GM19438 (cell line): ENCODE results near the gene NFKBIA.
A peak's percentile ranks its signal among the peaks of the same experiment; 100 is the strongest.
"Not testable (repeated sequence)": the region's sequence is repeated elsewhere in the genome, so short reads cannot be mapped to it uniquely, and the experiment has no call there.

ENCODE experiments used
- ATAC-seq: cut with Tn5 transposase; IDR thresholded peaks from one replicate; pipeline ENCODE4 v1.9.1; 2021; ENCODE audit warnings: low read depth; ENCODE audit not compliant: unreplicated experiment

NFKBIA gene

DNA sequence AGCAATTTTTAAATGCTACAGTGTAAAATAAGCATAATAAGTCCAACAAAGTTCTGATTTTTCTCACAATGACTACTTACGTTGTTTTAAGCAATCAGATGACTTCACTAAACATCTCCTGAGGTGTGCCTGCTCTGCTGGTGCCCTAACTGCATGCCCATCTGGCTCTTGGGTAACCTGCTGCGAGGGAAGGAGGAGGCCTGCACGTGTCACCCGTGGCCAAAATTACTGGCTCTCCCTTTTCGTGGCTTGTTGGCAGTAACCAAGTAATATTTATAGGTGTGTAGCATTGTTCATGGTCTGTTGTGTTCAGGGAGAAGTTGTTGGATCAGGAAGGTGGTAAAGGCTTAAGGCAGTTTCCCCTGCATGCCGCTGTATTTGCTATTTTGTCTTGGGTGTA lies 6.3 kb upstream of the NFKBIA start:
- ATAC-seq, result no peak

DNA sequence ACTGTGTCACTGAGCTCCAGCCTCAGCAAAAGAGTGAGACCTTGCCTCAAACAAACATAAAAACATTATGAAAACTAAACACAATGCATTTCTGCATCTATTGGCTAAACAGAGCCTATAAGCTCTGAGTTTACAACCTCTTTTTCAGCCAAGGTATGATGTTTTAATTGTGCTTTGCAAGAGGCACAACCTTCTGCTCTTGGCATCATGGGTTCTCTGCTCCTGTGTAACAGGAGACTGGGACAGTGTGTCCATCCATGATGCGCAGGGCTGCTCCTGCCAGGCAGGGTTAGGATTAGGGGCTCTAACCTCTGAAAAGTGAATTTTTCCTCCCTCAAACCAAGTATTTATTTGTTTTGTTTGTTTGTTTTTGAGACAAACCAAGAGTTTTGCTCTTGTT lies 5.0 kb upstream of the NFKBIA start:
- ATAC-seq, result no peak

DNA sequence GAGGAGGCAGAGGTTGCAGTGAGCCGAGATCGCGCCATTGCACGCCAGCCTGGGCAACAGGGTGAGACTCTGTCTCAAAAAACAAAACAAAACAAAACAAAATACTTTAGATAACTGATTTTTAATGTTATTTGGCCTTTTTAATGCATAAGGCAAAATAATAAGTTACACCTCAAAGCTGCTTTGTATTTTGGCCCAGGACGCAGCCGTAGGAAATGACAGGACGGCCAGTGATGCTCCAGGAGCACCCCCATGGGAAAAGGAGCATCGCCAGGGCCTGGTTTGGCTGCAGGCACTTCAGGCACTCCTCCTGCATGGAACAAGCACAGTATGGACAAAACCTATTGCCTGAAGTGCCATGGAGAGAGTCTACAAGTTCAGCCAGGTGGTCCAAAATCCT lies 3.5 kb upstream of the NFKBIA start:
- ATAC-seq, result no peak

DNA sequence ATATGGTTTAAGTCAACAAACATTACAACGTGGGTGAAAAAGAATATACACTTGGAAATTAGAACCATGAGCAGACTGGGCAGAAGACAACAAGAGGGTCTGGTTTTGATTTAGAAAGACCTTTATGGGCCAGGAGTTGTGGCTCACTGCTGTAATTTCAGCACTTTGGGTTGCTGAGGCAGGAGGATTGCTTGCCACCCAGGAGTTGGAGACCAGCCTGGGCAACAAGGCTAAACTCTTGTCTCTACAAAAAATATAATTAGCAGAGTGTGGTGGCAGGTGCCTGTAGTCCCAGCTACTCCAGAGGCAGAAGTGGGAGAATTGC lies 2.7 kb upstream of the NFKBIA start:
- ATAC-seq, result no peak

DNA sequence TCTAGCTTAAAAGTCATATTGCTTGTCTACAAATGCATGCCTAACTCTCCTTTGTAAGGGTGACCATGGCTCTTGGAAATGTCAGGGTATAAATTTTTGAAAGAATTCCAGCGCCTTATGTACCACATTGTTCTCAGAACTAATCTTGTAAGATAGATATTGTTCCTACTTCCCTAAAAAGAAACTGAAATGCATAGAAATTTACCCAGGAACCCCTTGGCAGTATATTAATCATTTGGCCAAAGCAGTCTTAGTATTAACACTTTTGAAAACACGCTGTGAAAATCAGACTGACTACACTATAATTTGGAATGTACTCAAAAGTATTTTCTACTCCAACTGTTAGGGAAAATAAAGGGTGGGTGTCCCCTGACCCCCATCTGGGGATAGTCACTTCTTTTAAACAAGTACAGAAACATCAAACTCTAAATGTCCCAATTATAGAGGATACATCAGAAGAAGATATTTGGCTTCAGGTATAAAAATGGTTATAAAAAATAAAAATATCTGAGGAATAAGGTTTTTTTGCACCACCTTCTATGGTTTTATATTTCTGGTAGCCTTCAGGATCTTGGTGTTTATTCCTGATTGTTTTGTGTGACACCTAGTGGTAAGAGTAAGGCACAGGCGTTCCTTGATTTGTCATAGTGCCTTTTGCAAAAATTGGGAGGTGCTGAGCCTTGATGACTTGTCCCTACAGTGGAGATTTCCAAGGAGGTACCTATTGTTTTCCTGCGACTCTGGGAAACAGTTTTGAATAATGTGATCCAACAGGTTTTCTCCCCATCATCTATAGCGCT lies 2.2 kb upstream of the NFKBIA start:
- no peak for ATAC-seq

DNA sequence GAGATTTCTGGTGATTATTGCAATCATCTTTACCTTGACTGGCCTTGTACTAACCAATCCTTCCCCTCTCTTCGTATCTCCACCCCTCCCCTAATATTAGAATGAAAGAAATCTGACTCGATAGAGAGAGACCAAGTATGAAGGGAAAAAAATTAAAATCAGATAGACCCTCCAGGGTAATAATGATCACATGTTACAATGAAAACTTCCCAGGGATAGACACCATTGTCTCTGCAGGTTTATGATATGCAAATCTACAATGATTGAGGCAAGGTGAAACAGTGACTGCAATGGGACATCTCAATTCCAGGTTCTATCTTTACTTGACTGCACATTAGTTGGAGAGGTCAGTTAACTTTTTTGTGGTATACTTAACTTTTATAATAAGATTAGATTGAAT lies 1.5 kb upstream of the NFKBIA start:
- ATAC-seq, result no peak

DNA sequence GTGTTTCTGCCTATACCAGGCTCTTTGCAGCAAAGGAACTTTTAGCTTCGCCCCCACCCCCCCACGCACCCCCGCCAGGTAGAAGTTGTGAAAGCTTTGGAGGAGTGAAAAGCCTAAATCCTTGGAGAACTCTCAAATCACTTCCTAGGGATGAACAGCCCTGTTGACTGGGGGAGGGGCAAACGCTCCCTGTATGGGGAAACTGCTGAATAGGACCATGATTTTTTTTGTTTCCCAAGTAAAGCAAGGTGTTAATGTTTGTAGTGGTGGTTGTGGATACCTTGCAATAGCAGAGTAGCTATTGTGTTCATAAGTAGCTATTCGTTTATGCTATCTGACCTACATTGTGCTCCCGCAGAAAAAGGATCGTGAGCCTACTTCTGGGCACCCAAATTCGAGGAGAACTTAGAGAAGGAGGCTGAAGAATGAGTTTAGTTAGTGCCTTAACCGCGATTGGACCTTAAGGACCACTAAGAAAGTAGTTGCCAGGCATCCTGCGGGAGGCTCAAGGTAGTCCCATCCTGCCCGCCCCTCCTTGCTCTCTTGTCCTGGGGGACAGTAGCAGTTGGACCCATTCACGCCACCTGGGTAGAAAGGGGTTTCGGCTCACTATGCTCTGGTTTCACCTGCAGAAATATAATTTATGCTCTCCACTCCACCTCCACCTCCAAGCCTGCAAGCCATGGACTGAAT lies 901 bp upstream of the NFKBIA start:
- no peak for ATAC-seq

DNA sequence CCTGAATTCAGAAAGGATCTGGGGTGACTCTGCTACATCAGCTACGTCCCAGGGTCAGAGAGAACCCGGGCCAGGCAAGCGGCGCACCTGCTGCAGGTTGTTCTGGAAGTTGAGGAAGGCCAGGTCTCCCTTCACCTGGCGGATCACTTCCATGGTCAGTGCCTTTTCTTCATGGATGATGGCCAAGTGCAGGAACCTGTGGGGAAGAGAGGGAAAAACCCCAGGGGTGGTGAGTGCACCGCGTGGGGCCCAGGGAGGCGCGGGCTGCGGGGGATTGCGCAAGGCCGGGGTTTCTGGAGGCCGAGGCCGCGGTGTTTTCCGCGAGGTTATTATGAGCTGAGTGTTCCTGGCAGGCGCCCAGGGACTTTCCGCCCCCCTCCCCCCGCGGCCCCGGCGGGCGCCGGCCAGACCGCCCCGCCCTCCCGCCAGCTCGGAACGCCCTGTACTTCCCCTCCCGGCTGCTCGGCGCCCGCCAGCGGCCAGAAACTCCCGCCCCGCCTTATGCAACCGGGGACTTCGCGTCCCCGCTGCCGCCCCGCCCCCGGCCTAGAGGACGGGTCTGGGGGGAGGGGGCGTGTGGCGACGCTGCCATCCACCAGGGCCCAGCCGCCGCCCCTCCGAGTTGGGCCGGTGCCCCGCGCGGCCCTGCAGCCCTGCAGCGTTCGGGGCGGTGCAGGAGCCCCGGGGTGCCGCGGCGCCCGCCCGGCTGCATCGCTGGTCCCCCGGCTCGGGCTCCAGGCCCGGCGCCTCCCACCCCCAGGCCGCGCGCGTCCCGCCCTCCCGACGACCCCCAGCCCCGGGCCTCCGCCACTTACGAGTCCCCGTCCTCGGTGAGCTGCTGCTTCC lies 723 bp downstream of the NFKBIA start:
- ATAC-seq, result peak; percentile 54

DNA sequence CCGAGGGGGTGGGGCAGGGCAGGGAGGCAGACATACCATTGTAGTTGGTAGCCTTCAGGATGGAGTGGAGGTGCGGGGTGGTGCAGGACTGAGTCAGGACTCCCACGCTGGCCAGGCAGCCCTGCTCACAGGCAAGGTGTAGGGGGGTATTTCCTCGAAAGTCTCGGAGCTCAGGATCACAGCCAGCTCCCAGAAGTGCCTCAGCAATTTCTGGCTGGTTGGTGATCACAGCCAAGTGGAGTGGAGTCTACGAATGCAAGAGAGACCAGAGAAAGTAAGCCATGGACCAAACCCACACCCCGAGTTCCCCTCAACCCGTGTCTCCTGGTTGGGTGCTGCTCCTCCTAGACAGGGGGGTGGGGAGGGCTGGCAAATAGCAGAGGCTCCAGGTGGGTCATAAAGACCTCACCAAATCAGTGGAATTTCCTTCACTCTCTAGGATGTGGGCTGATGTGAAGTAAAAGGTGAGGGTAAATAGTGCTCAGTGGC lies 1.4 kb downstream of the NFKBIA start:
- ATAC-seq, result no peak

DNA sequence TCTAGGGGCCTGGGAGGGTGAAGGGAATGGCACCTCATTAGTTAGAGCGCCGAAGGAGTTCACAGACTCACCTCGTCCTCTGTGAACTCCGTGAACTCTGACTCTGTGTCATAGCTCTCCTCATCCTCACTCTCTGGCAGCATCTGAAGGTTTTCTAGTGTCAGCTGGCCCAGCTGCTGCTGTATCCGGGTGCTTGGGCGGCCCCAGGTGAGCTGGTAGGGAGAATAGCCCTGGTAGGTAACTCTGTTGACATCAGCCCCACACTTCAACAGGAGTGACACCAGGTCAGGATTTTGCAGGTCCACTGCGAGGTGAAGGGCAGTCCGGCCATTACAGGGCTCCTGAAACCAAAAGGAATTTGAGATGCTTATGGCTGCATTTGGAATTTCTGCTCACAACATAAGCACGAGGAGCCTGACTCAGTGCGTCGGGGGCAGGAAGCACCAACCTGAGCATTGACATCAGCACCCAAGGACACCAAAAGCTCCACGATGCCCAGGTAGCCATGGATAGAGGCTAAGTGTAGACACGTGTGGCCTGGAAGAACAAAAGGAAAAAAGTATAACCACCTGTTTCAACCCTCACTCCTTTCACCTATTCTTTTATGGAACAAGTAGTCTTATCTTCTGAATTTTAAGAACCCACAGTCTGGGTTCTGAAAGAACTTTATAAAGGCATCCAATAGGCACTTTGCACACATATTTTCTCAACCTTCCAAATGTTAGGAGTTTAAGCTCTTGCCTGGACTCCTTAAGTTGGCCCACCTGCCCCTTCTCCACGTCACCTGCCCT lies 2.0 kb downstream of the NFKBIA start:
- no peak for ATAC-seq

DNA sequence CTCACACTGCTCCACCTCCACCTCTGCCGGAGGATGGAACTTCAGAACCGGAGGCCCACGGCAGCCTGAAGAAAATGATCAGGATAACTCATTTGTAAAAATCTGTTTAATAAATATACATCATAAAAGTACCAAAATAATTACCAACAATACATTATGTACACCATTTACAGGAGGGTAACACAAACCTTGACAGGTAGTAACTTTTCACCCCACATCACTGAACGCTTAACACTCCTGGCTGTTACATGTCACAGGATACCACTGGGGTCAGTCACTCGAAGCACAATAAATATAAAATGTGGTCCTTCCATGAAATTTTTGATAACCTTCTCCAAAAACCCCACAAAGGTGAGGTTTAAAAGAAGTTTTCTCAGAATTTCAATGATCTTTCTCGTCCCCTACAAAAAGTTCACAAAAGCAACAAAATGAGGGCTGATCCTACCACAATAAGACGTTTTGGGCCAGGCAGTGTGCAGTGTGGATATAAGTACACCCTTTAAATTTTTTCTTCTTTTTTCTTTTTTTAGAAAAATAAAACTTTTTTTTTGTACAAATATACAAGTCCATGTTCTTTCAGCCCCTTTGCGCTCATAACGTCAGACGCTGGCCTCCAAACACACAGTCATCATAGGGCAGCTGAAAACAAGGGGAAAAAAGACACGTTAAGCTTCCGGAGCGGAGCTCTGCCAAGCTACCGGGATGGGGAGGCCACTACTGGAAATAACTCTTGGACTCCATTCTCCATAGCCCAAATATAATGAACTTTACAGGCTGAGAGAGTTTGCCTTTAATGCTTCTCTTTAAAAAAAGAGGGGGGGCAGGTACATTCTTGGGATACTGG lies 2.9 kb downstream of the NFKBIA start:
- ATAC-seq, result no peak

DNA sequence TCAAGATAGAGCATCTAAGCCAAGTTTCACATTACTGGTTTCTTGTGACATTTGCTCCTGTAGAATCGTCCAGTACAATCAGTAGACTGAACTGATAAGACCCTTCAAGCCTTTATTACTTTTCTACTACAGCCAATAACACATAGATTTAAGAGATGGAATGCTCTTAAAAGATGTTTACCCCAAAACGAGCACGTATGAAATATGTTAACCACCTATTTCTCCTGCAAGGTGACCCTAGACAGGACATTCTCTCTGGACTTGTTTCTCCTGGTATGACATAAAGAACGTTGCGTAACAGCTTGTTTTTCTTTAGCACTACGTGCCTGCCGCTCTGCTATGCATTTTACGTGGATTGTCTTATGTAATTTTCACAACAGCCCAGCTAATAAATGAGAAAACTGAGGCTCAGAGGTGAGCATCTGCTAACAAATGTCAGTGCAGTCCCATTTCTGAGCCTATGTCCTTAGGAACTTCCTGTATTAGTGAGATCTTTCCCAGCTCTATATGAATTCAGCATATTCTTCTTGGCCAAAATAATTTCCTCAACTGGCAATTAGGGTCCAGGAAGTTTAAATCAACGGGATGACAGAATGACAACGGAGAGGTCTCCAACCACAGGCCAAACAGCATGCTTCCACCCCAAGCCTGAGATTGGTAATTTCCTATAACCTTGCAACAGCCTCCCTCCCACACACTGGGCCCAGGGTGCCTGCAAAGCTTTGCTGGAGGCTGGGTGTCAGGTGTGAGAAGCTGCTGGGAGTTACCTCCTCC lies 3.7 kb downstream of the NFKBIA start:
- ATAC-seq, result no peak

DNA sequence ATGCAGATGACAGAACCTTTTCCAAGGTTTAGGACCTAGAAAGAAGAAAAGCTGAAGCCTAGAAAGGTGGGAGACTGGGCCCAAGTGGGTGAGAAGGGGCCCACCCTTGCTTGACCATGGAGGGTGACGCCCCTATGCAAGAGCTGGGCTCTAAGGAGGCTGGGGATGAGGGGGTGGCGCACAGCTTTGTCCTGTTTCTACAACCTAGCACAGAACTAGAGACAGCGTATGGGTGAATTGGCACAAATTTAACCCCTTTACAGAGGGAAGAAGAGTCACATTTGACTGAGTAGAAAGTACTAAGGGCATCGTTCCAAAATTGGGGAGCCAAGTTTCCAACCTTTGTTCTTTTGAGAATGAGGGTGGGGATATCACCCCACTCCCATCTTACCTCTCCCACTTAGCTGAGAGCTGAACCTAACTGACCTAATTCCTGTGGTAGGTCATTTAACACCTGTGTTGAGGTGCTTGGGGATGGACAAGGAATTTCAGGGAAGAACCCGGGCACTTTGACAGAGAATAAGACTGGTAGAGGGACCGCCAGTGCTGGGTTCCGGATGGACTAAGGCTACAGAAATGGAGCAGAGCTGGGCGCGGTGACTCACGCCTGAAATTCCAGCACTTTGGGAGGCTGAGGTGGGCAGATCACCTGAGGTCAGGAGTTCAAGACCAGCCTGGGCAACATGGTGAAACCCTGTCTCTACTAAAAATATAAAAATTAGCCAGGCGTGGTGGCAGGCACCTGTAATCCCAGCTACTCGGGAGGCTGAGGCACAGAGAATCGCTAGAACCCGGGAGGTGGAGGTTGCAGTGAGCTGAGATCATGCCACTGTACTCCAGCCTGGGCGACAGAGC lies 5.2 kb downstream of the NFKBIA start:
- no peak for ATAC-seq

DNA sequence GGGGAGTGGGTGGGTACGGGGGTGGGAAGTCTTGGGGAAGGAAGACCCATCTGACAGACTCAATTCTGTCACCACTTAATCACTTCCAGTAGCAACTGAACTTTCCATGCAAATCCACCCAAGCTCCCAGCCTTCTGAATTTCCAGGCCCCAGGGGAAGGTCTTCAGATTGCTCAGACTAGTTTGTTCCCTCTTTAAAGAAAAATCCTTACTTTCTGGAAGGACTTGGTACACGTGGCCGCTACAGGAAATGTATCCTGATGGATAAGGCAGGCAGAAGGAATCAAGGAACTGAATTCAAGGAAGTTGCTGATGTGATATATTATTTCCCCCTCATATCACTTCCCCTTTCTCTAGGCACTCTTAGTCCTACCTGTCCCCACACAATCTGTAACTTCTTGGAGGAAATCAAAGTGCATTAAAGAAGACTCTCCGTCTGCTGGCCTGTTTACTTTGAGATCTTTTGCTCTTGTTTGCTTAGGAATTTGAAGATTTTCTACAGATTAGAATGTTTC lies 6.4 kb downstream of the NFKBIA start:
- no peak for ATAC-seq

DNA sequence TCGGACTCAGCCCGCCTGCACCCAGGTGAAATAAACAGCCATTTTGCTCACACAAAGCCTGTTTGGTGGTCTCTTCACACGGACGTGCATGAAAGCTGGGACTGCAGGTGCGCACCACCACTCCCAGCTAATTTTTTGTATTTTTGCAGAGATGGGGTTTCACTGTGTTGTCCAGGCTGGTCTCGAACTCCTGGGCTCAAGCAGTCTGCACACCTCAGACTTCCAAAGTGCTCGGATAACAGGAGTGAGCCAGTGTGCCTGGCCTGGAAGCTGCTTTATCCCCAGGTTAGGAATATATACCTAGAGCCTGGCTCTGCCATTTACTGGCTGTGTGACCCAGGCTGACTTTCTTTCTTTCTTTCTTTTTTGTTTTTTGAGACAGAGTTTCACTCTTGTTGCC lies 7.9 kb downstream of the NFKBIA start:
- ATAC-seq, result not testable (repeated sequence)

DNA sequence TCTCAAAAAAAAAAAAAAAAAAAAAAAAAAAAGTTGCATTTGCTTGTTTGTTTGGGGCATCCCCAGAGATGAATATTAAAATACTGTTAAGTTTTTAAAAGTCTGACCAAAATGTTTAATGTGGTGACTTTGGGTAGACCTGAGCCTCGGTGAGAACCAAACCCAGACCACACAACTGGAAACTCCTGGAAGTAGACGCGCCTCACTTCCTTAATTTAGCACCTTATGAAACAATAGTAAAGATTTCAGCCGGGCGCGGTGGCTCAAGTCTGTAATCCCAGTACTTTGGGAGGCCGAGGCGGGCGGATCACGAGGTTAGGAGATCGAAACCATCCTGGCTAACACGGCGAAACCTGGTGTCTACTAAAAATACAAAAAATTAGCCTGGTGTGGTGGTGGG lies 9.3 kb downstream of the NFKBIA start:
- no peak for ATAC-seq

DNA sequence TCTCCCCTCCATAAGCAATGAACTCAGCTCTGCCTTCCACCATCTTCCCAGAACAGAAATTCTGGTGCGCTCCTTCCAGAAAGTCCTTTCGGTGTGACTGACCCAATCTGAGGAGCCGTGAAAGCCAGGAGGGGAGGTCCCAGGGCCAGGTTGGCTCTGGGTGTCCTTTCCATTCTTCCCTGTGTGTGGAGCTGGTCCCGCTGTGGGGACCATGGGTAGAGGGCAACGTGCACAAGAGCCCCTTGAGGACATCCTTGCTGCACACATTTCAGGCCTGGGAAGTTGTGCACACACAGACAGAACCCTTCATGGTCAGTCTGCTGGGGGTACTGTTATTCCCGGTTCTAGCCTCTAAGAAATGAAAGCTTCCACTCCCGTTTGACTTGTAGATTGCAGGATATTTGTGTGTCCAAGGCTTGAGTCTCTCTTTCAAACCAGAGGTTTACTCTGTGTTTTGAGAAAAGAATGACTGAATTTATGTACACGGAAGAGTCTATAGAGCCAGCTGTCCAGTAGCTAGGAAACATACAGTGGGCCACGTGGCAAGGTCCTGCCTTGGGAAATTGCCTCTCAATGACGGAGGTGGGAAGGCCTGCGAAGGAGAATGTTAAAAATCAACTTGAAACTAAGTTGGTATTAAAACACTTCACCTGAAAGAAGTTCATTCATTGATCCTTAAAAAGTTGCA lies 10.1 kb downstream of the NFKBIA start:
- no peak for ATAC-seq
